Natural killer cell treated with Interleukin-12 subunit alpha and Interleukin-12 subunit beta and Interleukin-15 and Interleukin-18, amount 100 ng/mL, for 72 hours (primary cell): ENCODE results near the gene SENP7. TPM values are rescaled to one million over a fixed set of nuclear protein-coding genes. Genes with fewer than 3 reads are reported as not detected.

Source experiments
- ATAC-seq, 2 donors: fragments of 150-1000 bp; cut with Tn5 transposase in 1 of 2; sonication (Bioruptor Pico), chemical (Tn5 transposase) in 1 of 2; 2 replicates each; pipeline ENCODE4 v1.10.0; 2021
- DNase-seq: peaks from one replicate; pipeline ENCODE4 v3.0.0; 2022; ENCODE audit warnings: low spot score
- H3K27ac Mint-ChIP-seq, 2 donors: 1 replicate in 1 of 2; 2 replicates in 1 of 2; pipeline ENCODE4 v1.8.0; 2022; ENCODE audit warnings: mixed read lengths in 2 of 2, mild to moderate bottlenecking in 1 of 2, moderate library complexity in 1 of 2
- H3K27me3 Mint-ChIP-seq, 2 donors: 1 replicate in 1 of 2; 2 replicates in 1 of 2; pipeline ENCODE4 v1.8.0; 2022; ENCODE audit warnings: mixed read lengths in 2 of 2
- H3K36me3 Mint-ChIP-seq: one replicate; pipeline ENCODE4 v1.8.0; 2022; ENCODE audit warnings: mixed read lengths
- H3K4me1 Mint-ChIP-seq, 2 donors: 1 replicate in 1 of 2; 2 replicates in 1 of 2; pipeline ENCODE4 v1.8.0; 2022; ENCODE audit warnings: low read depth in 2 of 2, mixed read lengths in 2 of 2, mild to moderate bottlenecking in 1 of 2
- H3K4me3 Mint-ChIP-seq: one replicate; pipeline ENCODE4 v1.8.0; 2022; ENCODE audit warnings: mixed read lengths
- H3K9me3 Mint-ChIP-seq: 2 replicates; pipeline ENCODE4 v1.8.0; 2022; ENCODE audit warnings: mixed read lengths
- total RNA-seq, 2 donors: library from RNA; stranded (reverse); gene quantifications; one replicate each; pipeline ENCODE4 v1.2.3, GENCODE V29; 2022

Gene SENP7
- total RNA-seq, 2 donors from 2014 or later = 17.3 to 17.9 TPM

DNA sequence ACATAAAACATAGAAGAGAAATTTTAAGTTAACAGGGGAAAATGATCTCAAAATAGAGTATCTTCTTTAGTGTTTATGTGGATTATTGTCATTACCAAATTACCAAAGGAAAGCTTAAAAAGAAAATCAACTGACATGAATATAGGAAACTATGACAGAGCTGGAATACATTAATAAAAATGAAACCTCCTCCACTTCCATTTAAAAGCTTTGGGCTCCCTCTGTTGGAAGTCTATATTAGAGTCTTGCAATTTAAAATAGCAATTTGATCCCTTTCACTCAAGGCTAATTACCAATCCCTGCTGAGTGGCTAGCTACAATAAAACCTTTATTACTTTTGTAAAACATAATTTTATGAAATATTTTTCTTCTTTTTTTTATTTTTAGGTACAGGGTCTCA is 131.2 kb downstream of the SENP7 start:
- DNase-seq (no peak), ATAC-seq (no peak)
- peak overlapping the region; percentile 12 to 80 for H3K27ac Mint-ChIP-seq
- no peak overlapping the region for H3K4me3 Mint-ChIP-seq
- no peaks in the 10 kb centered on the region for H3K9me3 Mint-ChIP-seq
- peaks cover 6% of the 10 kb centered on the region for H3K36me3 Mint-ChIP-seq
- peaks cover 33 to 40% of the 10 kb centered on the region in 2 donors for H3K4me1 Mint-ChIP-seq
- no peaks in the 10 kb centered on the region for H3K27me3 Mint-ChIP-seq

DNA sequence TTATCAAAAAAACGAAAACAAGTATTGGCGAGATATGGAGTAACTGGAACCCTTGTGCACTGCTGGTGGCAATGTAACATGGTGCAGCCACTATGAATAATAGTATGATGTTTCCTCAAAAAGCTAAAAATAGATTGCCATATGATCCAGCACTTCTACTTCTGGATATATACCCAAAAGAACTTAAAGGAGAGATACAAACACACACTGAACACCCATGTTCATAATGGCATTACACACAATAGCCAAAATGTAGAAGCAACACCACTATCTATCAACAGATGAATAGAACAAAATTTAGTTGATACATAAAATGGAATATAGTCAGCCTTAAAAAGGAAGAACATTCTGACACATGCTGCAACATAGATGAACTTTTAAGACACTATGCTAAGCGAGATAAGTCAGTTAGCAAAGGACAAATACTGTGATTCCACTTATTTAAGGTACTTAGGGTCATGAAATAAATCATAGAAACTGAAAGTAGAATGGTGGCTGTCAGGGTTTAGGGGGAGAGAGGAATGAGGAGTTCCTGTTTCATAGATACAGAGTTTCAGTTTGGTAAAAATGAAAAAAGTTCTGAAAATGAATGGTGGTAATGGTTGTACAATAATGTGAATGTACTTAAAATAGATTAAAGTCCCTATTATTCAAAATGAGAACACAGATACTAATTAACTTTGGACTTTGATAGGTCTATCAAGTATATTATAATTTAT is 133.2 kb downstream of the SENP7 start:
- peaks cover 35 to 36% of the 10 kb centered on the region in 2 donors for H3K4me1 Mint-ChIP-seq
- ATAC-seq (peak; percentile 86), DNase-seq (no peak)
- H3K9me3 Mint-ChIP-seq = no peaks in the 10 kb centered on the region
- H3K27me3 Mint-ChIP-seq = no peaks in the 10 kb centered on the region
- H3K36me3 Mint-ChIP-seq = peaks cover 6% of the 10 kb centered on the region
- H3K4me3 Mint-ChIP-seq = peak overlapping the region; percentile 89
- peak overlapping the region; percentile 81 to 93 for H3K27ac Mint-ChIP-seq

DNA sequence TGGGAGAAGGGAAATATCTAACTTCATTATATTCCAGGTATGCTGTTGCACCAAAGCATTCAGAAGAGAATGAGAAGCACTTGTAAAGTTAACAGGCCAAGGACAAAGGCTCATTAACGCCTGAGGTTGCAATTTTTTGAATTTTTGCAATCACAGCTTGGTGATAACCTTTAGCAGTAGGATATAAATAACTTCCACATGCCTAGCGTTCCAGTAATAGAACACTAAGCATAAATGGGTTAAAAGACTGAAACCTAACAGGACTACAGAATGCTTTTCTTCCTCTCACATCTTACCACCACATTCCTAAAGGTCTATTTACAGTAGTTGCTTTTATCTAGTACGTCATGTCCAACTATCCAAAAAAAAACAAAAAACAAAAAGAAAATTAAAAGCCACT is 135.2 kb downstream of the SENP7 start:
- Mint-ChIP-seq H3K9me3 (no peaks in the 10 kb centered on the region), H3K27ac (peak overlapping the region in 1 of 2 donors; percentile 93), H3K27me3 (no peaks in the 10 kb centered on the region), H3K4me3 (no peak overlapping the region), H3K4me1 (peaks cover 35 to 37% of the 10 kb centered on the region in 2 donors), H3K36me3 (peaks cover 6% of the 10 kb centered on the region)
- no peak for ATAC-seq
- DNase-seq = no peak

DNA sequence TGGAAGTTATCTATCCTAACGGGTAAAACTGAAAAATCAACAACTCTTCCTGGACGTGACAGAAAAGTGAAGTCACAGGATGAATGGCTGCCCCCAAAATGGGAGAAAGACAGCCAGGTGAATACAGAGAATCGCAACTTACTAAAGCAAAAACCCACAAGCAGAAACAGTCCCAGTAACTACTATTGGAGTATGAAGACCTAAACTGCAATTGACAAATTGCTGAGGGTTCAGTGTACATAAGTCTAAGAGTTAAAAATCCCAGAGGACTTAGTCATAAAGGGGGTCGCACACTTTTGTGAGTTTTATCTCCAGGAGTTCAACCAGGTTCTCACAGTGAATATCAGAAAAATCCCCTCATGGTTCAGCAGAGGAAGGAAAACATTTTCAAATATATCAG is 135.8 kb downstream of the SENP7 start:
- H3K27me3 Mint-ChIP-seq = no peaks in the 10 kb centered on the region
- no peak overlapping the region for H3K4me3 Mint-ChIP-seq
- no peaks in the 10 kb centered on the region for H3K9me3 Mint-ChIP-seq
- no peak for ATAC-seq
- DNase-seq = no peak
- peaks cover 35 to 37% of the 10 kb centered on the region in 2 donors for H3K4me1 Mint-ChIP-seq
- peaks cover 6% of the 10 kb centered on the region for H3K36me3 Mint-ChIP-seq
- H3K27ac Mint-ChIP-seq = peak overlapping the region in 1 of 2 donors; percentile 93

DNA sequence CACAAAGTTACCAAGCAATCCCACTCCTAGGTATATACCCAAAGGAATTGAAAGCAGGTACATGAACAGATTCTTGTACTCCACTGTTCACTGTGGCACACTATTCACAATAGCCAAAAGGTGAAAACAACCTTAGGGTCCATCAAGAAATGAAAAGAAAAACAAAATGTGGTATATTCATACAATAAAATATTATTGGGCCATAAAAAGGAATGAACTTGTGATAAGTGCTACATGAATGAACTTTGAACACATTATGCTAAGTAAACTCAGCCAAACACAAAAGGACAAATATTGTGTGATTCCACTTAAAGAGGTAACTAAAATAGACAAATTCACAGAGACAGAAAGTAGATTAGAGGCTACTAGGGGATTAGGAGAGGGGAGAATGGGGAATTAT is 137.4 kb downstream of the SENP7 start:
- Mint-ChIP-seq H3K4me3 (no peak overlapping the region), H3K9me3 (no peaks in the 10 kb centered on the region), H3K27me3 (no peaks in the 10 kb centered on the region), H3K4me1 (peaks cover 34 to 35% of the 10 kb centered on the region in 2 donors), H3K36me3 (peaks cover 11% of the 10 kb centered on the region), H3K27ac (peak overlapping the region in 1 of 2 donors; percentile 76)
- DNase-seq = no peak
- ATAC-seq = no peak

DNA sequence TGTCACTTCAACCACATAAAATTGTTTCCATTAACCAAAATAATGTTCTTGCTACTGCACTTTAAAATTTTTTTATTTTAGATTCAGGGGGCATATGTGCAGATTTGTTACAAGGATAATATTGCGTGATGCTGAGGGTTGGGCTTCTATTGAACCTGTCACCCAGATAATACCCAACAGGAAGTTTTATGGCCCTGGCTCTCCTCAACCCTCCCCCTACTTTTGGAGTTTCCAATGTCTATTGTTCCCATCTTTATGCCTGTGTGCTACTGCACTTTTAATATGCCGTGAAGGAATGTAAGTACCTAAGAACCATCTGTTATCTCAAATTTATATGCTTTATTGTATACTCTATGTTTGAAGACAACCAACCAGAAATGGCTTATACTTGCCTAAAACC is 150.6 kb downstream of the SENP7 start:
- Mint-ChIP-seq H3K27ac (no peak overlapping the region), H3K9me3 (peaks cover 4% of the 10 kb centered on the region), H3K4me1 (no peaks in the 10 kb centered on the region), H3K36me3 (peaks cover 14% of the 10 kb centered on the region), H3K4me3 (no peak overlapping the region), H3K27me3 (no peaks in the 10 kb centered on the region)
- ATAC-seq = no peak
- no peak for DNase-seq

DNA sequence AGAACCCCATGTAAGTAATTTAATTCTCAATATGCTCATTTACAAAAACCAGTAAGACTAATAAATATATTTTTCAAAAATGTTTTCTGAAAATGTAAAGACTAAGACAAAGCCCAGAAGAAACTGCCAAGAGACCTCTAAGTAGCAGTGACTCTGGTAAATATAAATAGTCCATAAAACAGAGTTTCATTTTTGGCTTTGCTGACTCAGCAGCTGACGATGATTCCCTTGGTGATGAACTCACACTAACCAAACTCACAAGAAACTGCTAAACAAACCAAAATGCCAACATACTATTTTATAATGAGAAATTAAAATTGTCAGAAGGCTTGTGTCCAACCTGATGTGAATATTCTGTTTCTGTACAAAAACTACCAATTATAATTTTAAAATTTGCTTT is 161.2 kb downstream of the SENP7 start:
- peaks cover 0 to 5% of the 10 kb centered on the region in 2 donors for H3K4me1 Mint-ChIP-seq

DNA sequence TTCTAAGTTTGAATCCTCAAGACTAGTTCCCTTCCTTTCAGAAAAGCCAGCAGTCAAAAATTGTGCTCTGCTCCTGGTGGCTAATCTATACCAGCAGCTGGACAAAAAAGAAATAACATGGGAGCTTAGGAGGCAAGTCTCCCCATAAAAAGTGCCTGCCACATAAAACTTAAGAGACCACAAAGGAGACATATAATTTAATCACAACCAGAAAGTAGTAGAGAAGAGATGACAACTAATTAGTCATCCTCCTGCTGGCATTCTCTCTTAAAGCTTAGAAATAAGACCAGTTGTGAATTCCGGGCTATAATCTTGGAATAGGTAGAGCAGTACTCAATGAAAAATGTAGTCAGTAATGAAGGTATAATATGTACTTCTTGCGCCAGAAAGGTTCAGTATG is 172.4 kb downstream of the SENP7 start:
- H3K36me3 Mint-ChIP-seq = peaks cover 16% of the 10 kb centered on the region
- no peaks in the 10 kb centered on the region for H3K4me1 Mint-ChIP-seq
- no peak for DNase-seq
- H3K27ac Mint-ChIP-seq = no peak overlapping the region
- ATAC-seq = no peak
- H3K9me3 Mint-ChIP-seq = no peaks in the 10 kb centered on the region
- H3K4me3 Mint-ChIP-seq = no peak overlapping the region
- no peaks in the 10 kb centered on the region for H3K27me3 Mint-ChIP-seq

More for the DNA sequence above, 161.2 kb downstream of the SENP7 start:
- no peaks in the 10 kb centered on the region for H3K9me3 Mint-ChIP-seq
- no peaks in the 10 kb centered on the region for H3K36me3 Mint-ChIP-seq
- no peak overlapping the region for H3K27ac Mint-ChIP-seq
- H3K4me3 Mint-ChIP-seq = no peak overlapping the region
- H3K27me3 Mint-ChIP-seq = no peaks in the 10 kb centered on the region
- DNase-seq (no peak), ATAC-seq (no peak)

DNA sequence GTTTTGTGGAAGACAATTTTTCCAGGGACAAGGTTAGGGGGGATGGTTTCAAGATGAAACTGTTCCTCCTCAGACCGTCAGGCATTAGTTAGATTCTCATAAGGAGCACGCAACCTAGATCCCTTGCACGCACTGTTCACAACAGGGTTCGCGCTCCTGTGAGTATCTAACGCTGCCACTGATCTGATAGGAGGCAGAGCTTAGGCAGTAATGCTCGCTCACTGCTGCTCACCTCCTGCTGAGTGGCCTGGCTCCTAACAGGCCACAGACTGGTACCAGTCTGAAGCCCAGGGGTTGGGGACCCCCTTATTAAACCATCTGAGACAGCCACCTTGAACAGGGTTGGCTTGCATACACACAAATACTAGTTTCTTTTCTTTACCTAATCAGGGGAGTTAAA is 179.1 kb downstream of the SENP7 start:
- Mint-ChIP-seq H3K9me3 (no peaks in the 10 kb centered on the region), H3K4me3 (no peak overlapping the region)

DNA sequence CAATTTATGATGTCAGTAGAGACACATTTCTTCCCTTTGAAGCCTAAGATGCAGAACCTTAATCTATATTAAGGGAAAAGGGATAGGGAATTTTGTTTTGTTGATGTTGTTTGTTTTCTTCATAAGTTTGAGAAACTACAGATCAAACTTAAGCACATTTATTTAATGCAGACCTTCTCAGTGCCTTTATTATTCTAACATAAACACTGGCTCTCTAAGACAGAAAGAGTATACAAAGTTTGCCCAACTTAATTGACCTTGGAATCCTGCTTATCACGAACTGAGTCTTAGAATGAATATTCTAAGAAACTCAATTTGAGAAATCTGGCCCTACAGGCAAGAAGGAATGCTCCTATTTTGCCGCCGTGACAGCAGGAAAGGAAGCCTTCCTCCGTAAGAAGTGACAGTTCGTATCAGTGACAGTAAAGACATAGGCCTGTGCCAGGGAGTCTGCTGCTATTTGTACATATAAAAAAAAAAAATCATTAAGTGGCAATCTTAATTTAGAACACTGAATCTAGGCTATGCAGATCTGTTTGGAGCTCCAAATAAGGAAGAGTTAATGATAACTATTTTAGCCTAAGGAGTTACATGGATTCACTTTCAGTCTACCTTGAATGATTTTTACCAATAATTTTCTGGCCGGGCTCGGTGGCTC is 183.9 kb downstream of the SENP7 start:
- Mint-ChIP-seq H3K4me1 (no peaks in the 10 kb centered on the region), H3K27ac (no peak overlapping the region), H3K36me3 (no peaks in the 10 kb centered on the region), H3K9me3 (no peaks in the 10 kb centered on the region), H3K27me3 (no peaks in the 10 kb centered on the region), H3K4me3 (no peak overlapping the region)
- no peak for ATAC-seq
- no peak for DNase-seq

More for the DNA sequence above, 179.1 kb downstream of the SENP7 start:
- peaks cover 10% of the 10 kb centered on the region for H3K36me3 Mint-ChIP-seq
- no peaks in the 10 kb centered on the region for H3K4me1 Mint-ChIP-seq
- no peaks in the 10 kb centered on the region for H3K27me3 Mint-ChIP-seq
- DNase-seq (no peak), ATAC-seq (no peak)
- H3K27ac Mint-ChIP-seq = peak overlapping the region in 1 of 2 donors; percentile 59

DNA sequence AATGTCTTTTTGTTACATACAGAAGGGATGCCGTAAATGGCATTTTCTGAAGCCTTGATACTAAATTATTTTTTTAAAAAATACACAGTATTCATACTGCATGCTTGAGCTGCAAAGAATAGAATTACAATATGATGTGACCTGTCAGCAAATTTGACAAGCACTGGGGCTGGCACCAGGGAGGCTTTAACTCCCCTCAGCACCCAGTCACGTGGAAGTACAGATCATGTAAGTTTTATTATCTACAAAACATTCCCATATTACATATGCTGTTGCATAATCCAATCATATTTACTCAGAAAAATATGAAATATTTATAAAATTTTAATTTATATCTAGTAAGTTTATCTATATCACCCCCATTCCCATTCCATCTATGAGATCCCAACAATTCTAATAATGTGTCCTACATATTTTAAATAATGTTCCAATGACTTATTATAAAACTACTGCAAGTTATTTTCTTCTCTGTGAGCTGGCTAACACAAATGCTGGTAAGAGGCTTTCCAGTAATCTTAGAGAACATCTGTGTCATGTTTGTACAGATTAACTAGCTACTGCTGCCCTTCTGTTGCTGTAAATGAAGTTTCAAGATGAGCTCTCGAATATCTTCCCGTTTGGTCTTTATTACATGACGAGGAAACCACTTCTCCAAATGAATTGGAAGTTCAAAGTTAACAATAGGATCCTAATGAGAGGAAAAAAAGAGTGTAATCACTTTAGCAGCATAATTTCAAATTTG is 187.4 kb downstream of the SENP7 start:
- no peaks in the 10 kb centered on the region for H3K4me1 Mint-ChIP-seq
- no peak overlapping the region for H3K27ac Mint-ChIP-seq
- no peaks in the 10 kb centered on the region for H3K9me3 Mint-ChIP-seq
- no peak for ATAC-seq
- H3K36me3 Mint-ChIP-seq = no peaks in the 10 kb centered on the region
- H3K4me3 Mint-ChIP-seq = no peak overlapping the region
- no peaks in the 10 kb centered on the region for H3K27me3 Mint-ChIP-seq
- DNase-seq = no peak

DNA sequence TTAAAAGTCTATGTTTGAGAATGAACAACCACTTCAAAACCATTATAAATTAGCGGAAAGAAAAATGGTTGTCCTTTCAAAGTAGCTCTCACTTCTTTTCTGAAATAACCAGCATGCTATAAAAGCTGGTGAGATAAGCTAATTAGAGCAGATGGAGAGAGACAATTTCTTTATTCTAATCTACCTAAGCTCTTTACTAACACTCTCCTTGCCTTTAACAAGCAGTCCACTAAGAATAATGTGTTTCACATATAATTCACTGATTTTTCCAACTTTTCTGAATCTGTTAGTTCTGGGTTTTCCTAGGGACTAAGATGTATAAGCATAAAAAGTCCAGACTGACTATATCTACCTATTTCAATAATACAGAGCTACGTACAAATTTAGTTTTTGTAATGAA is 192.5 kb downstream of the SENP7 start, which contains the start of gene IMPG2:
IMPG2 (minus strand) TSS at position 101 of the 400 bp plus-strand sequence. CDS start 203 bp downstream, outside the sequence.
- no peak within 1 kb of the TSS for H3K4me3 Mint-ChIP-seq
- no peaks in the 10 kb centered on the region for H3K9me3 Mint-ChIP-seq
- H3K36me3 Mint-ChIP-seq = no peaks in the 10 kb centered on the region
- DNase-seq = no peak
- H3K27me3 Mint-ChIP-seq = no peaks in the 10 kb centered on the region
- H3K4me1 Mint-ChIP-seq = no peaks in the 10 kb centered on the region
- H3K27ac Mint-ChIP-seq = no peak within 1 kb of the TSS
- ATAC-seq = no peak

DNA sequence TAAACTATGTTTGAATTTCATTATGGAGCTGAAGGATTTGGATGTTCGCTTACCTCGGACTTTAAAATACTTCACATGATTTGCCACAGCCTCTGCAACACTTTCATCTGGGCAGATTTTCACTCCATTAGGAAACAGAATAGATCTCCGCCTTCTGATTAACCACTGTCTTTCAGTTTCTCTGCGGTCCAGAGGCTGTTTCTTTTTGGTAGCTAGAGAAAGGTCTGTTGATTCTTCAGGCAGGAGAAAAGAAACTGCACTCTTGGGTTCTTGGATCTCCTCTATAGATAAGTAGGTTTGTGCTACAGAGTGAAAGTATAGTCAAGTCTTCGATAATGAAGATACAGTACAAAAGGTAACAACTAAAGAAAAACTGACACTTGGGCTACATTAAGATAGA is 193.5 kb downstream of the SENP7 start:
- ATAC-seq = no peak
- Mint-ChIP-seq H3K9me3 (no peaks in the 10 kb centered on the region), H3K27me3 (no peaks in the 10 kb centered on the region), H3K36me3 (no peaks in the 10 kb centered on the region), H3K27ac (no peak overlapping the region), H3K4me3 (no peak overlapping the region), H3K4me1 (no peaks in the 10 kb centered on the region)
- no peak for DNase-seq

DNA sequence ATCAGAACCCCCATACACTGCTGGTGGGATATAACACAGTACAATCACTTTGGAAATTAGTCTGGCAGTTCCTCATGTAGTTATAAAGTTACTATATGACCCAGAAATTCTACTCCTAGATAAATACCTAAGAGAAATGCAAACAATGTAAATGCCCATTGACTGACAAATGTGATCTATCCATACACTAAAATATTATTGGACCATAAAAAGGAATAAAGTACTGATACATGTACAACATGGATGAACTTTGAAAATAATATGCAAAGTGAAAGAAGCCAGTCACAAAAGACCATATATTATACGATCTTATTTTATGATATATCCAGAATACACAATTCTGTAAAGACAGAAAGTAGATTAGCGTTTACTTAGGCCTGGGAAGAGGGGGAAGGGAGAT is 200.5 kb downstream of the SENP7 start:
- Mint-ChIP-seq H3K4me3 (no peak overlapping the region), H3K27me3 (no peaks in the 10 kb centered on the region), H3K36me3 (peaks cover 13% of the 10 kb centered on the region), H3K27ac (no peak overlapping the region), H3K9me3 (peaks cover 8% of the 10 kb centered on the region), H3K4me1 (no peaks in the 10 kb centered on the region)
- ATAC-seq (no peak), DNase-seq (no peak)
